Measurements from ENCODE around the gene RAET1L. TPM values are rescaled to one million over a fixed set of nuclear protein-coding genes. Genes with fewer than 3 reads are reported as not detected.

The RAET1L gene
- total and polyA plus RNA-seq, 2 of the 4 experiments (the other 2 are of a cell fraction), result not detected

DNA sequence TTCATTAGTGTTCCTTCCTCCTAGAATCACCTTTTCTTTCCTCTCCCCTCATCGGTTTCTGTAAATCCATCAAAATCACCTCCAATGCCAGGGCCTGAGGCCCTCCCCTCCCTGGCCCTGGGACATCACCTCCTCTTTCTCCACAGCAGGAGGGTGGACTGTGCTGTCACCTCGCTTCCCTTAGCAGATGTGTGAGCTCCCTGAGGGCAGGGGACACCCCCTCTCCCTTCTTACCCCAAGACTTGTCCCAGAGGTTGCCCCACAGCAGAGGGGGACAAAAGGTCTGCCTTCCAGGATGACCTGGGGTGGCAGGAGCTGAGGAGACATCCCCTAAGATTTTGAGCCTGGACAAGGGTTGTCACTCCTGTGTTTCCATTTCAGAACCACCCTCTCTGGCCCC, 55.7 kb downstream of the RAET1L start:
- H3K27ac ChIP-seq (ENCODE audit: insufficient read depth, low read length), result no peak overlapping the region
- no peak overlapping the region for H3K14ac ChIP-seq (replicated peaks; ENCODE audit: low read depth, low read length)
- no peak overlapping the region for H4K5ac ChIP-seq (ENCODE audit: low read depth, low read length)
- intact Hi-C loops (cut with micrococcal nuclease), result no loop called here
- H2BK20ac ChIP-seq (ENCODE audit: low read depth, low read length), result no peak overlapping the region
- H3K4me1 ChIP-seq (ENCODE audit: control insufficient read depth, insufficient read depth, low read length), result no peaks in the 10 kb centered on the region; the same call in 1 of the 2 replicates
- ATAC-seq (ENCODE audit: low read depth), result no peak
- in situ Hi-C loops (cut with MboI; ENCODE audit: low sequenced_read_pairs), result no loop called here
- no peaks in the 10 kb centered on the region; the same call in 1 of the 2 replicates for H4K20me1 ChIP-seq (ENCODE audit: insufficient read depth, low read length)
- no peak overlapping the region for H3K4me2 ChIP-seq (ENCODE audit: low read depth, low read length)
- no peak overlapping the region for H4K91ac ChIP-seq (ENCODE audit: insufficient read depth, low read depth, low read length)
- ChIA-PET POLR2A (ENCODE audit: unreplicated experiment) (no interaction called here), CTCF (no interaction called here)
- no peak overlapping the region for H2AFZ ChIP-seq (replicated peaks; ENCODE audit: low read length, poor library complexity)
- H3K4ac ChIP-seq (ENCODE audit: low read depth, low read length), result no peak overlapping the region
- no TSS peak for BruUV-seq (replicated peaks)
- no peaks in the 10 kb centered on the region for H3K9me1 ChIP-seq (ENCODE audit: insufficient read depth, low read length)
- H3K18ac ChIP-seq (ENCODE audit: low read depth, low read length), result no peak overlapping the region
- no peaks in the 10 kb centered on the region for H3K36me3 ChIP-seq (ENCODE audit: control insufficient read depth, insufficient read depth, low read length)
- no peaks in the 10 kb centered on the region; the same call in 1 of the 2 replicates for H3K9me3 ChIP-seq (ENCODE audit: control insufficient read depth, insufficient read depth, low read length)
- no peak overlapping the region for H2BK5ac ChIP-seq (ENCODE audit: low read depth, low read length, poor library complexity, severe bottlenecking)
- TF ChIP-seq RFX5 (IDR thresholded peaks at IDR 0.05; ENCODE audit: low read depth, low read length) (no peak), RAD21 (IDR thresholded peaks at IDR 0.05; ENCODE audit: low read length) (no peak), SMC3 (IDR thresholded peaks at IDR 0.05; ENCODE audit: low read depth, low read length) (no peak), CHD1 (IDR thresholded peaks at IDR 0.05; ENCODE audit: low read depth, low read length) (no peak), RCOR1 (IDR thresholded peaks at IDR 0.05; ENCODE audit: insufficient replicate concordance, low read length) (no peak), MXI1 (IDR thresholded peaks at IDR 0.05; ENCODE audit: borderline replicate concordance, low read depth, low read length) (no peak), BHLHE40 (IDR thresholded peaks at IDR 0.05; ENCODE audit: low read depth, low read length) (no peak), POLR2A (IDR thresholded peaks at IDR 0.05; ENCODE audit: low read depth, low read length) (no peak), CEBPB (IDR thresholded peaks at IDR 0.05; ENCODE audit: low read depth, low read length) (no peak), MAFK (IDR thresholded peaks at IDR 0.05; ENCODE audit: low read depth, low read length) (no peak), MAZ (IDR thresholded peaks at IDR 0.05; ENCODE audit: borderline replicate concordance, low read depth, low read length) (no peak), FOS (IDR thresholded peaks at IDR 0.05; ENCODE audit: low read depth, low read length) (no peak), NFE2L2 (IDR thresholded peaks at IDR 0.05; ENCODE audit: low read depth, low read length) (no peak)
- TF ChIP-seq, protein P1, sequence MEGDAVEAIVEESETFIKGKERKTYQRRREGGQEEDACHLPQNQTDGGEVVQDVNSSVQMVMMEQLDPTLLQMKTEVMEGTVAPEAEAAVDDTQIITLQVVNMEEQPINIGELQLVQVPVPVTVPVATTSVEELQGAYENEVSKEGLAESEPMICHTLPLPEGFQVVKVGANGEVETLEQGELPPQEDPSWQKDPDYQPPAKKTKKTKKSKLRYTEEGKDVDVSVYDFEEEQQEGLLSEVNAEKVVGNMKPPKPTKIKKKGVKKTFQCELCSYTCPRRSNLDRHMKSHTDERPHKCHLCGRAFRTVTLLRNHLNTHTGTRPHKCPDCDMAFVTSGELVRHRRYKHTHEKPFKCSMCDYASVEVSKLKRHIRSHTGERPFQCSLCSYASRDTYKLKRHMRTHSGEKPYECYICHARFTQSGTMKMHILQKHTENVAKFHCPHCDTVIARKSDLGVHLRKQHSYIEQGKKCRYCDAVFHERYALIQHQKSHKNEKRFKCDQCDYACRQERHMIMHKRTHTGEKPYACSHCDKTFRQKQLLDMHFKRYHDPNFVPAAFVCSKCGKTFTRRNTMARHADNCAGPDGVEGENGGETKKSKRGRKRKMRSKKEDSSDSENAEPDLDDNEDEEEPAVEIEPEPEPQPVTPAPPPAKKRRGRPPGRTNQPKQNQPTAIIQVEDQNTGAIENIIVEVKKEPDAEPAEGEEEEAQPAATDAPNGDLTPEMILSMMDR (conservative IDR thresholded peaks at IDR 0.05; ENCODE audit: low read depth, low read length), result no peak
- TF ChIP-seq, protein P2, sequence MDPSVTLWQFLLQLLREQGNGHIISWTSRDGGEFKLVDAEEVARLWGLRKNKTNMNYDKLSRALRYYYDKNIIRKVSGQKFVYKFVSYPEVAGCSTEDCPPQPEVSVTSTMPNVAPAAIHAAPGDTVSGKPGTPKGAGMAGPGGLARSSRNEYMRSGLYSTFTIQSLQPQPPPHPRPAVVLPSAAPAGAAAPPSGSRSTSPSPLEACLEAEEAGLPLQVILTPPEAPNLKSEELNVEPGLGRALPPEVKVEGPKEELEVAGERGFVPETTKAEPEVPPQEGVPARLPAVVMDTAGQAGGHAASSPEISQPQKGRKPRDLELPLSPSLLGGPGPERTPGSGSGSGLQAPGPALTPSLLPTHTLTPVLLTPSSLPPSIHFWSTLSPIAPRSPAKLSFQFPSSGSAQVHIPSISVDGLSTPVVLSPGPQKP (IDR thresholded peaks at IDR 0.05; ENCODE audit: borderline replicate concordance, low read depth, low read length), result no peak
- TF ChIP-seq, protein P3, sequence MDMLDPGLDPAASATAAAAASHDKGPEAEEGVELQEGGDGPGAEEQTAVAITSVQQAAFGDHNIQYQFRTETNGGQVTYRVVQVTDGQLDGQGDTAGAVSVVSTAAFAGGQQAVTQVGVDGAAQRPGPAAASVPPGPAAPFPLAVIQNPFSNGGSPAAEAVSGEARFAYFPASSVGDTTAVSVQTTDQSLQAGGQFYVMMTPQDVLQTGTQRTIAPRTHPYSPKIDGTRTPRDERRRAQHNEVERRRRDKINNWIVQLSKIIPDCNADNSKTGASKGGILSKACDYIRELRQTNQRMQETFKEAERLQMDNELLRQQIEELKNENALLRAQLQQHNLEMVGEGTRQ (IDR thresholded peaks at IDR 0.05; ENCODE audit: low read depth, low read length), result no peak
- no peak overlapping the region for H2AK9ac ChIP-seq (replicated peaks; ENCODE audit: low read depth, low read length, poor library complexity)
- H3K27me3 ChIP-seq (ENCODE audit: control insufficient read depth, insufficient read depth, low read length), result peaks cover 69% of the 10 kb centered on the region
- H3K23ac ChIP-seq (ENCODE audit: low read depth, low read length), result no peak overlapping the region
- H3K9ac ChIP-seq (ENCODE audit: low read depth, low read length), result no peak overlapping the region
- no peak overlapping the region for H3K56ac ChIP-seq (ENCODE audit: extremely low read depth, insufficient read depth, low read length)
- no peak overlapping the region for H2BK15ac ChIP-seq (ENCODE audit: low read depth, low read length)
- H2BK120ac ChIP-seq (ENCODE audit: low read depth, low read length), result no peak overlapping the region
- DNase-seq, result no peak
- H2AK5ac ChIP-seq (ENCODE audit: low read depth, low read length), result no peak overlapping the region
- H3K79me1 ChIP-seq (ENCODE audit: low read depth in 1 of 2, low read length in 2 of 2), result no peaks in the 10 kb centered on the region
- WGBS, 2 experiments (ENCODE audit: extremely low coverage in 2 of 2, insufficient read length in 1 of 2), result no CpG with 5 or more reads among the region's 2 CpGs
- H4K8ac ChIP-seq (ENCODE audit: low read depth in 2 of 2, low read length in 2 of 2), result no peak overlapping the region
- dilution Hi-C loops (cut with HindIII; ENCODE audit: low sequenced_read_pairs, unreplicated experiment), result no loop called here
- no peak overlapping the region for H3K4me3 ChIP-seq (ENCODE audit: insufficient read depth, low read depth, low read length)

Measured in IMR-90 (cell line).